Measurements from ENCODE around the gene SLC2A11.
"Not testable (repeated sequence)": the region's sequence is repeated elsewhere in the genome, so short reads cannot be mapped to it uniquely, and the experiment has no call there.

Gene SLC2A11

GRCh38 chr22:23892706-23893105, 35.0 kb downstream of the SLC2A11 start:
- DNase-seq, result no peak

- DNase-seq, result no peak
Observed at GRCh38 chr22:23893121-23893944, 35.7 kb downstream of the SLC2A11 start.

DNA sequence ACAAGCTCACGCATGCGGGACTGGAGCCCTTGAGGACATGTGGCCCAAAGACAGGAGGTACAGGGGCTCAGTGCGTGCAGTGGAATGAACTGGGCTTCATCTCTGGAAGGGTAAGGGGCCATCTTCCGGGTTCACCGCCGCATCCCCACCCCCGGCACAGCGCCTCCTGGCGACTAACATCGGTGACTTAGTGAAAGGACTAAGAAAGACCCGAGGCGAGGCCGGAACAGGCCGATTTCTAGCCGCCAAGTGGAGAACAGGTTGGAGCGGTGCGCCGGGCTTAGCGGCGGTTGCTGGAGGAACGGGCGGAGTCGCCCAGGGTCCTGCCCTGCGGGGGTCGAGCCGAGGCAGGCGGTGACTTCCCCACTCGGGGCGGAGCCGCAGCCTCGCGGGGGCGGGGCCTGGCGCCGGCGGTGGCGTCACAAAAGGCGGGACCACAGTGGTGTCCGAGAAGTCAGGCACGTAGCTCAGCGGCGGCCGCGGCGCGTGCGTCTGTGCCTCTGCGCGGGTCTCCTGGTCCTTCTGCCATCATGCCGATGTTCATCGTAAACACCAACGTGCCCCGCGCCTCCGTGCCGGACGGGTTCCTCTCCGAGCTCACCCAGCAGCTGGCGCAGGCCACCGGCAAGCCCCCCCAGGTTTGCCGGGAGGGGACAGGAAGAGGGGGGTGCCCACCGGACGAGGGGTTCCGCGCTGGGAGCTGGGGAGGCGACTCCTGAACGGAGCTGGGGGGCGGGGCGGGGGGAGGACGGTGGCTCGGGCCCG, 36.5 kb downstream of the SLC2A11 start, which contains the start of gene MIF:
TSS of gene MIF (plus strand) at position 439 of the 765 bp plus-strand sequence. CDS start at position 531, 92 bp downstream.
- DNase-seq, result peak; percentile 83

GRCh38 chr22:23894710-23895598, 37.3 kb downstream of the SLC2A11 start:
- DNase-seq, result peak; percentile 79

GRCh38 chr22:23895599-23896144, 38.0 kb downstream of the SLC2A11 start:
- DNase-seq, result no peak

GRCh38 chr22:23896166-23896522, 38.5 kb downstream of the SLC2A11 start:
- no peak for DNase-seq

GRCh38 chr22:23896523-23897186, 39.0 kb downstream of the SLC2A11 start:
- no peak for DNase-seq

DNA sequence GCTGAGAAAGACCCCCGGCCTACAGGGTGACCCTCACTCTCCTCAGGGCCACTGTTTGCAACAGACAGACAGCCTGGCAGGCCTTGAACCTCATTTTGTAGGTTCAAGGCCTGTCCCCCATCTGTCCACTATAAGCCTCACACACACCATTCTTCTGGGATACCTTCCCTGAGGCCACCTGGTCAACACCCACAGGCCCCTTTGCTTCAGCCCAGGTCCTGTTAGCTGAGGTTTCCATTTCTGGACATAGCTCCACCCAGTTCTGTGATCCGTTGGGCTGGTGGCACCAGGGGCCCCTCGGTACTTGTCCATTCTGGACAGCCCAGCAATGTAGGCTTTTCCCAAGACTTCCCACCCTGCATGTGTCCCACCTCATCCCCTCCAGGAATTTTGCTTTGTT, 39.6 kb downstream of the SLC2A11 start:
- no peak for DNase-seq

GRCh38 chr22:23898006-23898974, 40.6 kb downstream of the SLC2A11 start:
- no peak for DNase-seq

DNA sequence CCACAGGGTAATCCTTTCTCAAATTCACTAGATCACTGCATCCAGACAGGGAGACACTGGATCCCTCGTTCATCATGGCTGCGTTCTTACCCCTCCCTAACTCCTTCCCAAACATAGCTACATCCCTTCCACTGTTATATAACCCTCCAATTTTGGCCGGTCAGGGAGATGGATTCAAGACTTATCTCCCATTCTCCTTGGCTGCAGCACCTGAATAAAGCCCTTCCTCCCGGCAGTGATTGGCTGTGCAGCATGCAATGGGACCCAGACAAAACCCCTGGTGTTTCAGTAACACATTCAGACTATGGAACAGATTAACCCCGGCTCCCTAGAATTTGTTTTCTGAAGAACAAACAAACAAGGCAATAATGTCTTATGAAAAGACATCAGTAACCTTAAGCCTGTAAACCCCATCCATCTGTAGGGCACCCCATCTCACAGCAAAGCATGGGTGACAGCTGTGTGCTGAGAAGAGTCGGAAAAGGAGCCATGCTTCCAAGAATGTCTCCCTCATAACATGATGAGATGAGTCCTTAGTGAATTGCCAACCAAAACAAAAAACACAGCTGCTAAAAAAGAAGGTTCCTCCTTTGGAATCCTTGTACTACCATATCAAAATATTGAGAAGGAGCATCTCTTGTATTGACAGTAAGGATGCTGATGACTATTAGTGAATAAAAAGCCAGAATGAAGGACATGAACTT, 41.5 kb downstream of the SLC2A11 start:
- DNase-seq, result no peak

DNA sequence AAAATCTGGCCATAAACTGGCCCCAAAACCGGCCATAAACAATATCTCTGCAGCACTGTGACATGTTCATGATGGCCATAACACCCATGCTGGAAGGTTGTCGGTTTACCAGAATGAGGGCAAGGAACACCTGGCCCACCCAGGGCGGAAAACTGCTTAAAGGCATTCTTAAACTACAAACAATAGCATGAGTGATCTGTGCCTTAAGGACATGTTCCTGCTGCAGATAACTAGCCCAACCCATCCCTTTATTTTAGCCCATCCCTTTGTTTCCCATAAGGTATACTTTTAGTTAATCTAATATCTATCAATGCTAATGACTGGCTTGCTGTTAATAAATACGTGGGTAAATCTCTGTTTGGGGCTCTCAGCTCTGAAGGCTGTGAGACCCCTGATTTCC, 42.6 kb downstream of the SLC2A11 start:
- not testable (repeated sequence) for DNase-seq

- DNase-seq, result no peak
Observed at GRCh38 chr22:23901600-23901999, 43.9 kb downstream of the SLC2A11 start.

GRCh38 chr22:23903328-23903971, 45.8 kb downstream of the SLC2A11 start:
- no peak for DNase-seq

DNA sequence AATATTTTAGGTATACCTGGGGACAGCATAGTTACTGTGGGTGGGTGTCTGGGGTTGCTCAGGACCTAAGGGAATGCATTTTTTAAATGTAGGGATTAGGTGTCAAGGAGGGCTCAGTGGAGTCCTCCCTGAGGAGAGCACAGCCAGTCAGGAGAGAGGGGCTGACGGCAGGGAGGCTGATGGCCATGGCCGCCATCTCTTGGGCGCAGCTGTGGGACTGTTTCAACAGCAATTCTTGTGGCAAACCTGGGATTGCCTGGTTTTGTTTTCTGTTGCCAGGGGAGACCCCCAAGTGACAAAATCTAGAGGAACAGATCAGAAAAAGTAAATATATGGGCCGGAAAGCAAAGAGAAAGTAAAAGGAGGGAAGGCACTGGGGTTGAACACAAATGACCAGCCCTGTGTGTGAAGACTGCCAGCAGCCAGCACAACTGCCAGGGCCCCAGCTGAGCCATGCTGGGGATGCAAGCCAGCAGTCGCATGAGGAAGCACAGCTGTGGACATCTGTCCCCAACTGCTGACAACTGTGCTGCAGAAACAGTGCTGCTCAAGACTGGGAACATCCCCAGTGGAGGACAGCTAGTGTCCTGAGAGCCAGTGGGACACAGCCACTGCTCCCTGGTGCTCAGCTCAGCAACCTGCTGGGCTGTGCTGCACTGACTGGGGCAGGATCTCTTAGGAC, 47.0 kb downstream of the SLC2A11 start:
- no peak for DNase-seq

DNA sequence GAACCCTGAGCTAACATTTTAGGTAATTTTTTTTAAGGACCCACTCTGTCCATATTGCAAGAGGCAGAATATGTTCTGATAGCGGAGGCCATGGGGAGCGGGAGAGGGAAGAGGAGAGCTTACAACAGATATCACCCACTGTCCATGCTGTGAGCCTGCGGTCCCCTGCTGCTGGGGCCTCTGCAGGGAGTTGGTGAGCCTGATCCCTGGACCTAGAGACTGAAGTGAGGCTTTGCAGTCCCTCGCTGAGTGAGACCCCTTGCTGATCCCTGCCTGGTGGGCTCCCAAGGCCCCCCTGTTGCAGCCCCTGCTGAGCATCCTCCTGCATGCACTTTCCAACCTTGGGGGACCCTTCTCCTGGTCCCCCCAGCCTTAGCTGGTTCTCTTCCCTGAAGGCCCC, 49.0 kb downstream of the SLC2A11 start:
- DNase-seq, result no peak

DNA sequence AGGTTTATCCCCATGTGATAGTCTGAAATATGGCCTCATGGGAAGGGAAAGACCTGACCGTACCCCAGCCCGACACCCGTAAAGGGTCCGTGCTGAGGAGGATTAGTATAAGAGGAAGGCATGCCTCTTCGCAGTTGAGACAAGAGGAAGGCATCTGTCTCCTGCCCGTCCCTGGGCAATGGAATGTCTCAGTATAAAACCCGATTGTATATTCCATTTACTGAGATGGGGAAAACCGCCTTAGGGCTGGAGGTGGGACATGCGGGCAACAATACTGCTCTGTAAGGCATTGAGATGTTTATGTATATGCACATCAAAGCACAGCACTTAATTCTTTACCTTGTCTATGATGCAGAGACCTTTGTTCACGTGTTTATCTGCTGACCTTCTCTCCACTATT, 49.7 kb downstream of the SLC2A11 start:
- DNase-seq, result not testable (repeated sequence)

DNA sequence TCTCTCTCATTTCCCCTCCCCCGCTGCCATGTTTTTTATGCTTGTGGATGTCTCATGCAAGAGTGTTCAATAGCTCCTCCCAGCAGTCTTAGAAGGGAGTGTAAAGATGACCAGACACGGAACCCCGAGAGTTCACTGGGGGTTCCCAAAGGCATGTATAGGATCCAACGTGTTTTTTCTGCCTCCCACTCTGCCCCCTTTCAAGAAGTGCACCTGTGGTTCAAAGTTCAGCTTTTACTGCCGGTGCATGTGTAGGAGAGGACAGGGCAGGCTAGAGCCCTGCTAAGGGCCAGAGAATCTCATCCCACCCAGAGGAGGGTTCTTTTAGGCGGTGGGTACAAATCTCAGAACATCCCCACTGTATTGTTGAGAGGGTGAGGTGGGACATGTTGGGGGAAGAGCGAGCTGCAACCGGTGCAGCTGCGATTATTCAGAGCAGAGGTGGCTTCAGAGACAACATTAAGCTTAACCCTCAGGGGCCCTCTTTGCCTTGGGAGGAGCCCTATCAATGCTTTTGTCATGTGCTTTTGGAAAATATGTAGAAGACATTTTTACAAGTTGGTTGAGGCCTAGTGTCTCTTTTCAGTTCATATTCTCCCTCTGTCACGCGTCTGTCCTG, 51.0 kb downstream of the SLC2A11 start:
- DNase-seq, result no peak

GRCh38 chr22:23909296-23909898, 51.7 kb downstream of the SLC2A11 start:
- DNase-seq, result no peak
